SK-N-MC (cell line): ENCODE results near the gene ACVR1.

Source experiments
- EZH2 ChIP-seq: fragments of 200-600 bp; sonication (generic); IDR thresholded peaks from one replicate; pipeline ENCODE4 v1.6.1; 2017; ENCODE audit warnings: antibody characterized with exemption
- FOXP2 ChIP-seq: optimal IDR thresholded peaks from 2 replicates; pipeline ENCODE3; 2011; ENCODE audit warnings: mild to moderate bottlenecking, moderate library complexity; ENCODE audit not compliant: insufficient read depth; ENCODE audit errors: extremely low read length, control extremely low read depth
- POLR2AphosphoS5 ChIP-seq: IDR thresholded peaks from 2 replicates; pipeline ENCODE4 v1.6.1; 2012; ENCODE audit warnings: mild to moderate bottlenecking, low read depth, low read length, borderline replicate concordance

DNA sequence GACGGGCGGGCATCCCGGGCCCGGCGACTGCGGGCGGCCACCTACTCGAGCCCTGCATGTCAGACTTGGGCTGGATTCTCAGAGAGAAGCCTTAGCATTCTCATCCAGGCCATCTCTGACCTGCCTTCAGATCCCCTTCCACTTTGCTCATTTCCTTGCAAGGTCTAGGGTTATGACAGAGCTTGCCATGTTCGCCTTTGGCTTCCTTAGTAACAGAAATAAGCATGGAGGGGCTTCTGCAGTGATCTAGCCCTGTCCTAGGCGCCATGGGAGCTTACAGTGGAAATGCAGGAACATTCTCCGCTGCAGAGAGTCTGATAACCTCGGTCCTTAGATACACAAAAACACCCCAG, 632 bp upstream of the ACVR1 start:
- TF ChIP-seq EZH2 (no peak), POLR2AphosphoS5 (no peak), FOXP2 (no peak)
